ENCODE results near the gene SH3BP4.

SH3BP4 gene

DNA sequence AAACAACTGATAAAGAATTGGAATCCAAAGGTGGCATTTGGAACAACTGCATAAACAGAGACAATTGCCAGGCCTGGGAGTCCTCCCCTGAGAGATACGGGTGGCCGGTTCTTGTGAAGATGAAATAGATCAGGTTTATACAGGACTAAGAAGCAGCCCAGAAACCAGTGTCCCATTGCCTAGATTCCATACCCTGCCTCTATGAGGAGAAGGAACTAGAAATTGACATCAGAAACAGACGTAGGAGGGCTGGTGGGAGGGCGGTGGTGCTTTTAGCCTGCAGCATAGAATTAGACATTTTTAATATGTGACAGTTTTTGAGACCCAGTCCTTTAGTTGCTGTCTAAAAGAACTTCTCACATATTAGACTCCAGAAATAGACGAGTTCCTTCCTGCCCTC is 11.8 kb upstream of the SH3BP4 start:
- no peak overlapping the region for H3K4me3 ChIP-seq (ENCODE audit: control insufficient read depth, low read depth, low read length)
- DNase-seq (ENCODE audit: low read depth) = no peak
- TF ChIP-seq, protein P1, sequence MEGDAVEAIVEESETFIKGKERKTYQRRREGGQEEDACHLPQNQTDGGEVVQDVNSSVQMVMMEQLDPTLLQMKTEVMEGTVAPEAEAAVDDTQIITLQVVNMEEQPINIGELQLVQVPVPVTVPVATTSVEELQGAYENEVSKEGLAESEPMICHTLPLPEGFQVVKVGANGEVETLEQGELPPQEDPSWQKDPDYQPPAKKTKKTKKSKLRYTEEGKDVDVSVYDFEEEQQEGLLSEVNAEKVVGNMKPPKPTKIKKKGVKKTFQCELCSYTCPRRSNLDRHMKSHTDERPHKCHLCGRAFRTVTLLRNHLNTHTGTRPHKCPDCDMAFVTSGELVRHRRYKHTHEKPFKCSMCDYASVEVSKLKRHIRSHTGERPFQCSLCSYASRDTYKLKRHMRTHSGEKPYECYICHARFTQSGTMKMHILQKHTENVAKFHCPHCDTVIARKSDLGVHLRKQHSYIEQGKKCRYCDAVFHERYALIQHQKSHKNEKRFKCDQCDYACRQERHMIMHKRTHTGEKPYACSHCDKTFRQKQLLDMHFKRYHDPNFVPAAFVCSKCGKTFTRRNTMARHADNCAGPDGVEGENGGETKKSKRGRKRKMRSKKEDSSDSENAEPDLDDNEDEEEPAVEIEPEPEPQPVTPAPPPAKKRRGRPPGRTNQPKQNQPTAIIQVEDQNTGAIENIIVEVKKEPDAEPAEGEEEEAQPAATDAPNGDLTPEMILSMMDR (IDR thresholded peaks at IDR 0.05; ENCODE audit: control insufficient read depth, insufficient read depth, low read depth, low read length, missing control alignments) = no peak

DNA sequence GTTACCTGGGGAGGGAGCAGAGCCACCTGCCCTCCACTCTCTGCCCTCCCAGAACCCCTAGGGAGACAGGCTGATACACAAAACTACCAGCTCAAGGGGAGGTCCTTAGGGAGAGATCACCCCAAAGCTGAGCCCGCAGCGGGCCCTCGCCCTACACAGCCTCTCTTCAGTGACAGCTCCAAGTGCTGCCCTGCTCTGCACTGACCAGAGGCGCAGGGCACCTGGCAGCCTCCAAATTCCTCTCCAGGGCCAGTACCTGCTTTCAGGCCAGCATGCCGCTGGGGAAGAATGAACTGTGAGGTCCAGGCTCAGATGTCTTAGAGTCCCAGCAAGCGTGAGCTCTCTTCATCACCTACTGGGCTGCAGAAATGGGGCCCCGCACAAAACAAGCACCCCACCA is 11.3 kb upstream of the SH3BP4 start:
- DNase-seq (ENCODE audit: low read depth) = no peak
- no peak overlapping the region for H3K4me3 ChIP-seq (ENCODE audit: control insufficient read depth, low read depth, low read length)
- TF ChIP-seq, protein P1 (IDR thresholded peaks at IDR 0.05; ENCODE audit: control insufficient read depth, insufficient read depth, low read depth, low read length, missing control alignments) = no peak

DNA sequence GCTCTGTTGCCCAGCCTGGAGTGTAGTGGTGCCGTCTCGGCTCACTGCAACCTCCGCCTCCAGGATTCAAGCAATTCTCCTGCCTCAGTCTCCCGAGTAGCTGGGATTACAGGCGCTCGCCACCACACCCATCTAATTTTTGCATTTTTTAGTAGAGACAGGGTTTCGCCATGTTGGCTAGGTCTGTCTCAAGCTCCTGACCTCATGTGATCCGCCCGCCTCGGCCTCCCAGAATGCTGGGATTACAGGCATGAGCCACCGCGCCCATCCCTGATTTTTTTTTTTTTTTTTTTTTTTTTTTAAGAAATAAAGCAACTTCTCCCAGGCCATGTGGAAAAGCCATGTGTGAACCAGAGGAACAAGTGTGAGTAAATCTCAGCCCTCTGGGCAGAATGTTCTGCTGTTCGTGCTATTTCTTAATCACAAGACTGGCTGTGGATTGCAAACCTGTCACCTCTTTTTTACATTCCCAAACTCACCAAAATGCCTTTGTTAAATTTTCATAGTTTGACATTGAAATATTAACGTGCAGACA is 6.4 kb upstream of the SH3BP4 start:
- H3K4me3 ChIP-seq (ENCODE audit: control insufficient read depth, low read depth, low read length) = no peak overlapping the region
- no peak for DNase-seq (ENCODE audit: low read depth)
- TF ChIP-seq, protein P1 (IDR thresholded peaks at IDR 0.05; ENCODE audit: control insufficient read depth, insufficient read depth, low read depth, low read length, missing control alignments) = no peak

DNA sequence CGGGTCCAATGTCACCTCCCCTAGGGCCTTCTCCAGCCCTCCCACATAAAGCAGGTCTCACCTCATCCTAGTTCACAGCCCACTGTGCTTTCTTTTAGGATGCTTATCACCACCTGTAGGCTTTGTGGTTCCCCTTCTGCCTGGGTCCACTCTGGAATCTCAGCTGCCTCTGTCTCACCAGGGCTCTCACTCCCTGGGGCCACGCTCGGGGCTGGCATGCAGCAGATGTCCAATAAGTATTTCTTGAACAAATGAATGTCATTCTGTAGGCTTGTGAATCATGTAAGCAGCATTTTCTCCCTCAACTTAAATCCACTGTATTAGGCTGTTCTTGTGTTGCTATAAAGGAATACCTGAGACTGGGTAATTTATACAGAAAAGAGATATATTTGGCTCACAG is 4.3 kb upstream of the SH3BP4 start:
- no peak overlapping the region for H3K4me3 ChIP-seq (ENCODE audit: control insufficient read depth, low read depth, low read length)
- no peak for DNase-seq (ENCODE audit: low read depth)
- TF ChIP-seq, protein P1 (IDR thresholded peaks at IDR 0.05; ENCODE audit: control insufficient read depth, insufficient read depth, low read depth, low read length, missing control alignments) = no peak

DNA sequence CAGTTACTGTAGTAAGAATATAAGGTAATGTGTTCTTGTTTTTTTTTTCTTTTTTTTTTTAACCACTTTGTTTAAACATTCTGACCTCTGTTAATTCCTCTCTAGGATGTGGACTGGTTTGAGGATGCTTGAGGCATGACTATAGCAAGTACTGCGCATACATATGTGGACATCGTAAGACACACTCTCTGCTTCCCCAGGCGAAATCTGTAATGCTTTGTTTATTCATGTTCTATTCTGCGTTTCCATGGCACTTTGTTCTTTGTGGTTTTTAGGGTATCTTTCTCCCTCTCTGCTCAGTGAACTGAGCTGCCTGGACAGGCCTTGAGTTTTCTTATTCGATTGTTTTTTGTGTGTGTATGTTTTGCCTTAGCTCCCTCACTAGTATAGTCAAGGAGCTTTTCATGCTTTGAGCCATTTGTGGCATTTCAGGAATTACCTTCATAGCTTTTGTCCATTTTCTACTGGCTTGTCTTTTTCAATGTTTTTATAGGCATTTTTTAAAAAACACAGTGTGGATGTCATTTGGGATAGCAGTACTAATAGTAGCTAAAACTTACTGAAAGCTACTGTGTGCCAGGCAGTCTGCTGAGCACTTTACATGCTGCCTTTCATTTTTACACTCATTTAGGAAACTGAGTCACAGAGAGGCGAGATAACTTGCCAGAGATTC is 1.9 kb upstream of the SH3BP4 start:
- H3K4me3 ChIP-seq (ENCODE audit: control insufficient read depth, low read depth, low read length) = no peak overlapping the region
- TF ChIP-seq, protein P1 (IDR thresholded peaks at IDR 0.05; ENCODE audit: control insufficient read depth, insufficient read depth, low read depth, low read length, missing control alignments) = no peak
- peak; percentile 98 for DNase-seq (ENCODE audit: low read depth)

DNA sequence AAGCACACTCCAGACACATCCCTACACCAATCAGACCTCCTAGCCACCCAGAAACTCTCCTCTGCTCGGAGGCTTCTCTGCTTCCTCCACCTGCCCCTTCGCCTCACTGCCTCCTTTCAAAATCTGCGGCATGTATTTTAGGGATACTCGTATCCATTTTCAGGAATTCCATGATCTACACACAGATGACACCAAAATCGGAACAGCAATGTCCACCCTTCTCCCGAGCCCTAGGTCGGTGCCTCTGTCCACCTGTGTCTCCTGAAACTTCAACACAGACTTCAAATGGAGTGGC is 1.4 kb upstream of the SH3BP4 start:
- DNase-seq (ENCODE audit: low read depth) = no peak
- TF ChIP-seq, protein P1 (IDR thresholded peaks at IDR 0.05; ENCODE audit: control insufficient read depth, insufficient read depth, low read depth, low read length, missing control alignments) = no peak
- H3K4me3 ChIP-seq (ENCODE audit: control insufficient read depth, low read depth, low read length) = no peak overlapping the region

Data from AG09309 (cell line).